Measurements from ENCODE around the gene KMT5B. TPM values are rescaled to one million over a fixed set of nuclear protein-coding genes. Genes with fewer than 3 reads are reported as not detected.

KMT5B gene
- total RNA-seq, 1 donor from 2014 or later, result 17.5 TPM

- no peak for DNase-seq (ENCODE audit: low read depth)
- TF ChIP-seq CTCF (conservative IDR thresholded peaks at IDR 0.05; ENCODE audit: low read depth, low read length), result no peak
- no peak overlapping the region for H3K4me3 ChIP-seq (ENCODE audit: low read depth, low read length)
These were observed 44.4 kb downstream of the KMT5B start for GRCh38 chr11:68168694-68169093.

- TF ChIP-seq CTCF (conservative IDR thresholded peaks at IDR 0.05; ENCODE audit: low read depth, low read length), result no peak
- DNase-seq (ENCODE audit: low read depth), result no peak
- no peak overlapping the region for H3K4me3 ChIP-seq (ENCODE audit: low read depth, low read length)
These were observed 45.6 kb downstream of the KMT5B start for GRCh38 chr11:68167474-68167873.

GRCh38 chr11:68166969-68167368, 46.1 kb downstream of the KMT5B start:
- no peak overlapping the region for H3K4me3 ChIP-seq (ENCODE audit: low read depth, low read length)
- TF ChIP-seq CTCF (conservative IDR thresholded peaks at IDR 0.05; ENCODE audit: low read depth, low read length), result no peak
- DNase-seq (ENCODE audit: low read depth), result no peak

- H3K4me3 ChIP-seq (ENCODE audit: low read depth, low read length), result no peak overlapping the region
- DNase-seq (ENCODE audit: low read depth), result no peak
- TF ChIP-seq CTCF (conservative IDR thresholded peaks at IDR 0.05; ENCODE audit: low read depth, low read length), result no peak
These were observed 47.5 kb downstream of the KMT5B start for GRCh38 chr11:68165601-68166000.

- no peak for TF ChIP-seq CTCF (conservative IDR thresholded peaks at IDR 0.05; ENCODE audit: low read depth, low read length)
- peak; percentile 35 for DNase-seq (ENCODE audit: low read depth)
- no peak overlapping the region for H3K4me3 ChIP-seq (ENCODE audit: low read depth, low read length)
These were observed 48.7 kb downstream of the KMT5B start for GRCh38 chr11:68164437-68164836.

GRCh38 chr11:68163691-68164090, 49.4 kb downstream of the KMT5B start:
- no peak for DNase-seq (ENCODE audit: low read depth)
- TF ChIP-seq CTCF (conservative IDR thresholded peaks at IDR 0.05; ENCODE audit: low read depth, low read length), result no peak
- no peak overlapping the region for H3K4me3 ChIP-seq (ENCODE audit: low read depth, low read length)

GRCh38 chr11:68160100-68160695, 52.9 kb downstream of the KMT5B start:
- no peak for TF ChIP-seq CTCF (conservative IDR thresholded peaks at IDR 0.05; ENCODE audit: low read depth, low read length)
- no peak overlapping the region for H3K4me3 ChIP-seq (ENCODE audit: low read depth, low read length)
- DNase-seq (ENCODE audit: low read depth), result peak; percentile 72

All from epithelial cell of proximal tubule (primary cell).